CD4-positive, alpha-beta T cell treated with Interleukin-6 for 4 hours (primary cell): ENCODE results near the gene KCNS1.
A peak's percentile ranks its signal among the peaks of the same experiment; 100 is the strongest.

ENCODE experiments used
- DNase-seq: peaks from one replicate; pipeline ENCODE4 v3.0.0-alpha.2; 2020; ENCODE audit warnings: mixed read lengths

Gene KCNS1

DNA sequence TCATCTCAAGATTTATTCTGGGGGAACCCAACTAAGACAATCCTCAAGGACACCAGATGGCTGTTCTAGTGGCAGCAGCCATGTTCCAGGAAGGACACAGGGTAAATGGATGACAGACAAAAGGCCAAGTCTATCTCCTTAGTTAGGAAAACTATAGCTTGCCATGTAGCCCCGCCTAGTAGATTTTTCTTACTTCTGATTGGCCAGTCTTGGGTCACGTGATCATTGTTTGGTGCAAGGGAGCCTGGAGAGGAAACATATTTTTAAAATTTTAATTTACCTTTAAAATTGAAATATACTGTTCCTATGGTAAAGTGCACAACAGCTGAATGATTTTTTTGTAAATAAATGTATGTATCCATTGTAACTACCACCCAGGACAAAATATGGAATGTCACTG, 4.4 kb upstream of the KCNS1 start:
- no peak for DNase-seq

DNA sequence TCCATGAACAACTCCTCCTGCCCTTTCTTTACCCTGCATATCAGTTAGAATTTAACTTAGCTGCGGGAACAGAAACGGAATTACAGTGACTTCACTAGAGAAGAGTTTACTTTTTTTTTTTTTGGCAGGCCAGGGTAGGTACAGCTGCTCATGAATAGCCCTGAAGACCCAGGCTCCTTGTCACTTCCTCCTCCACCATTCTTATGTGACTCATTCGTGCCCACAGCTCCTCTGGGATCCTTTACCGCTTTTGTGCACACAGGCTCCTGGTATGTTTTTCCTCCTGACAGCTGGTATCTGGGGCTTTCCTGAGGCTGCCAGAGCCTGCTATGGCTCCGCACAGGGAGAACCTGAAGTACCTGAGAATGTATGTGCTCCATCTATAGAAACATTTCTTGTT, 3.9 kb upstream of the KCNS1 start:
- DNase-seq: no peak

DNA sequence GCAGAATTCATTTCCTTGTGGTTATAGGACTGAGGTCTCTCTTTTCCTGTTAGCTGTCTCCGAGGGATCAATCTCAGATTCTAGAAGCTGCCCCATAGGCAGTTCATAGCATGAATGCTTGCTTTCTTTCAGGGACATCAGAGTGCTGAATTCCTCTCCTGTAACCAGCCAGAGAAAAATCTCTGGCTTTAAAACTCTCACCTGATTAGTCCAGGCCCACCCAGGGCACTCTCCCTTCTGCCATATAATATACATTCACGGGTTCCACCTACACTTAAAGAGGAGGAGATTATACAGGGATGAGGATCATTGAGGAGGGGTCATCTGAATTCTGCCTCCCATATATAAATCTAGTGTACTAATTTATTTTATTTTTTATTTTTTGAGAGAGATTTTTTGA, 2.1 kb upstream of the KCNS1 start:
- DNase-seq: no peak

DNA sequence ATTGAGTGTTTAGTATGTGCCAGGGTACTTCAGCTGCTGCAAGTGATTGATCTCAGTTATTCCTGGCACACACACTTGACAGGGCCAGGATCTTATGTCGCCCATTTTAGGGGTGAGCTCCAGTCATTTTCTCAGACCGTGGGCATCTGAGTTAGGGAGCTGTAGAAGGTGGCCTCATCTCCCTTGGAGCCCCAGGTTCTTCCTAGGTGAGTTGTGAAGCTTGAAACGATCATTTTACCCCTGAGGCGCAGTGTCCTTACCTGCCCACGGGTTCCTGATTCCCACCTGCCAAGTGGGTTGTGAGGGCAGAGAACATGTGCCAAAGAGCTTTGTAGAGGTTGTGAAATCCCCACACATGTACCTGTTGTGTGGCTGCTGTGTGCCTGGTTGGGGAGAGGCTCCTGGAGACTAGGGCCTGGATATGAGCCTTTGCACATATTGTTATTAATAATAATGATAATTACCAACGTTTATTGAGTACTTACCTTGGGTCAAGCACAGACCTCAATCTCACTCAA, 465 bp upstream of the KCNS1 start:
- no peak for DNase-seq

DNA sequence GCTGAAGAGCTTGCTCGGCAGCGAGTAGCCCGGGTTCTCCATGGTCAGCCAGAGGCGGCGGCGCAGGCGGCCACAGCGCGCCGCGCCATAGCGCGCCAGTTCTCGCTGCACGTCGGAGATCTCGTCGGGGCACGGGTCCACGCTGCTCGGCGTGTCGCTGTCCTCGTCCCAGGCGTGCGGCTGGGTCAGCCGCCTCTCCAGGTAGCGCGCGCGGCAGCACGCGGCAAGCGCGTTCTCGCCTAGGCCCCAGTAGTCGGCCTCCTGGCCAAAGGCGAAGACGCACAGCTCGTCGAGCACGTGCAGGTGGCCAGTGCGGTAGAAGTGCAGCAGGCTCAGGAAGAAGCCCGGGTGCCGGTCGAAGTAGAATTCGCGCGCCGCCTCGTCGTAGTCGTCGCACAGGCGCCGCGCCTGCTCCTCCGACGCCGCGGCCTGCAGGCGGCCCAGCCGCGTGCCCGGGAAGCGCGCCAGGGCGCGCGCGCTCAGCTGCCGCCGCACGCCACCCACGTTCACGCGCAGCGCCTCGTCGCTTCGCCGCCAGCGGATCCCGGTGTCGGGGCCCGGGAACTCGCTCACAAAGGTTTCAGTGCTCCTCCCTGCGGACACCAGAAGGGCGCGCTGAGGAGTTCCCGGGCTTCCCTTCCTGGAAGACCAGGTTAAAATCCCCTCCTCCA, 2.7 kb downstream of the KCNS1 start:
- peak; percentile 8 for DNase-seq

DNA sequence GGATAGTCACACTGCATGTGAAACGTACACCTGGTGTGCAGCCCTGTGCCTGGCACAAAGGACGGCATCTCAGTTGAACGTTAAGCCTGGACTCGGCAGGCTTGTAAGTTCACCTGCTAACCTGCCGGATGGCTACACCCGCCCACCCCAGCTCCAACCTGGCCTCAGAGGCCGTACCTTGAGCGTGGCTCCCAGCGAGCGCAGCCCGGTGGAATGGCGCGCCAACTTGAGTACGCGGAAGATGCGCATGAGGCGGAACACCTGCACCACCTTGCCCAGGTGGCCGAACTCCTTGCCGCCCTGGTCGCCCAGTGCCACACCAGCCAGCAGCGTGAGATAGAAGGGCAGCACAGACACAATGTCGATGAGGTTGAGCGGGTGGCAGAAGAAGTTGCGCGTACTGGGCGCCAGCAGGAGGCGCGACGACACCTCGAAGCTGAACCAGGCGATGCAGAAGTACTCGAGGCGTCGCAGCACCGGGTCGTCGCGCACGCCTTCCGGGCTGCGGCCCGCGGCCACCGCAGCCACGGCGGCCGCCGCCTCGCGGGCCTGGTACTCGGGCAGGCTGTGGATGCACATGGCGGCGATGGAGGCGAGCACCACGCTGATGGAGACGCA, 3.3 kb downstream of the KCNS1 start:
- peak; percentile 47 for DNase-seq

DNA sequence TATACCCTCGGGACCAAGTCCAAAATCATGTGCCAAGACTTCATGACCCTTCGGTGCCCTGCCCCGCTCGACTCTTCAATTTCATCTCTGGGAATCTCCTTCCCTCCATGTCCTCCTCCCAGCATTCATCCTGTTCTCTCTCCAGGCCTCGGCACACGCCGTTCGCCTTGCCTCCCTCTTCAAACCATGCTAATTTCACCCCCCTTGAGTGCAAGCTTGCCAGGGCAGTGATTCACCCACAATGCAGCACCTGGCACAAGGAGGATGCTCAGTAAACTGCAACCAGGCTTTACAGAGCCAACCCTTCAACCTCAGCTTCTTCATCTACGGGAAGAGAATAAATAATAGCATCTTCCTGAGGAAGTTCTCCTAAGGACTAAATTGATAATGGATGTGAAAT, 4.1 kb downstream of the KCNS1 start:
- no peak for DNase-seq

DNA sequence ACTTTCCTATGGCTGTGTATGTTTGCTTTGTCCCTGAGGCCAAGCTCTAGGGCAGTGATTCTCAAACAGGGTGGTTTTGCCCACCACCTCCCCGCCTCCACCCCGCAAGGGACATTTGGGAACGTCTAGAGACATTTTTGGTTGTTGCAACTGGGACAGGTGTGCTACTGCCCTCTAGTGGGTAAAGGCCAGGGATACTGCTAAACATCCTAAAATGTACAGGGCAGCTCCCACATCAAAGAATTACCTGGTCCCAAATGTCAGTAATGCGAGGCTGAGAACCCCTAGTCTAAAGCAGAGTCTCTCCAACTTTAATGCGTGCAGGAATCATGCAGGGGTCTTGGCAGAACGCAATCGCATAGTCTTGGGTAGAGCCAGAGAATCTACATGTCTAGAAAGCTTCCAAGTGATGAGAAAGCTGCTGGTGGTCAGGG, 5.1 kb downstream of the KCNS1 start:
- peak; percentile 75 for DNase-seq

DNA sequence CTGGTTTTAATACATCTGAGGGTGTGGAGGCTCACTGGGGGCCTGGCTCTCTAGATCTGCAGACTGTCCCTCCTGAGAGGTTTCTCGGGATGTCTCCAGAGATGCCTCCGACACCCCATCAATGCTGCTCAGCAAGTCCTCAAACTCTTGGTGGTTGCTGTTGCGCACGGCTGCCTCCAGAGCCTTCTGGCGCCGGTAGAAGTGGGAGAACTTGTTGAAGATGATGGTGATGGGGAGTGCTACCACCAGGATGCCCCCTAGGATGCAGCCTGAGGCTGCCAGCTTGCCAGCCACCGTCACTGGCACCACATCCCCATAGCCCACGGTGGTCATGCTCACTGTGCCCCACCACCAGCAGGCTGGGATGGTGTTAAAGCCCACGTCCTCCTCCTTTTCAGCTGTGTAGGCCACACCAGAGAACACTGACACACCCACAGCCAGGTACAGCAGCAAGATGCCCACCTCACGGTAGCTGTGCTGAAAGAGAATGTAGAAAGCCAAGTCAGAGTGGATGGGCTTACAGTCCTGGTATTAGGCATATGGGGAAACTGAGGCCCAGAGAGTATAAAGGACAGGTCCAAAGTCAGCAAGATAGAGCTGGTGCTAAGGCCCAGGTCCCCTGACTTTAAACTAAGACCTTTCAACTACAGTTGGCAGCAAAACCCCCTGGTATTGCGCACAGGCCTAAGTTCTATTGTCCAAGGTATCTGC, 5.9 kb downstream of the KCNS1 start:
- no peak for DNase-seq

DNA sequence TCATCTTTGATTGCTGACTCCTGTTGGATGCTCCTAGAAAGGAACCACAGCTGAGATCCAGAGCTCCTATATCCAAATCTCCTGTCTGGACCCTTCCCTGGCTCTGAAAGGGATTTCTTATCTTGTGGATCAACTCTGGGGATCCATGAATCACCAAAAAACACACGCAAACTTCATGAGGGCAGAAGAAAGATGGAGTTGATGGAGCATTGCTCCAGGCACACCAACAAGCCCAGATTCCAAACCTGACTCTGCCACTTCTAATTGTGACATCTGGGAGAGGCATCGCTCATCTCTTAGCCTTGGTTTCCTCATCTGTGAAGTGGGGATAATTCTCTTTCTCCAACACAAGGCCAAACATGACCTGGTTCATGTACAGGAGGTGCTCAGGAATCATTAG, 6.7 kb downstream of the KCNS1 start:
- no peak for DNase-seq

DNA sequence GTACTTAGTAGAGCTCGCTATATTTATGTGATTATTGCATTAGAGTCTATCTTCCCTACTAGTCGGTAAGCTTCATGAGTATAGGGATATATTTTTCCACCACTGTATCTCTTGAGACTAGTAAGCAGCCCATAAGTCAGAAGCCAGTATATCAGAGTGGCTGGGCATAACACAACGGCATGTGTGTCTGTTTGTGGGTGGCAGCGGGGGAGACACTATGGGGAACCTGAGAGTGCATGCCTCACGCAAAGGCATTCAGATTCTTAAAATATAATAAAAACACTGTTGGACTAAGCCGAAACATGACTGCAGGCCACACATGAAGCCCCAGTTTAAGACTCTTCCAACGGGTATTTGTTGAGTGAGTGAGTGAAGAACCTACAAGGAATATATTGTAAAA, 8.0 kb downstream of the KCNS1 start:
- DNase-seq: no peak

DNA sequence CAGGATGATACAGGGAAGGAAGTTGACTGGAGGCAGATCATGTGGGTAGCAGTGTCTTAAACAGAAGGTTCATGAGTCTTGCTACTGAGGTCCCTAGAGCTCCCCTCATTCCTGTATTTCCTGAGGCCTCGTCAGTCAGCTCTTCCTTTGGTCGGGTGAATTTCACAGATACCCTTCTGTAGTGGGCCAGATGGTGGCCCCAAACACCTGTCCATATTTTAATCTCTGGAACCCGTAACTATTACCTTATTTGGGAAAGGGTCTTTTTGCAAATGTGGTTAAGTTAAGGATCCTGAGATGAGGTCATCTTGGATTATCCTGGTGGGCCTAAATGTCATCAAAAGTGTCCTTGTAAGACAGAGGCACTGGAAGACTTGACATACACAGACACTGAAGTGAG, 9.6 kb downstream of the KCNS1 start:
- no peak for DNase-seq

DNA sequence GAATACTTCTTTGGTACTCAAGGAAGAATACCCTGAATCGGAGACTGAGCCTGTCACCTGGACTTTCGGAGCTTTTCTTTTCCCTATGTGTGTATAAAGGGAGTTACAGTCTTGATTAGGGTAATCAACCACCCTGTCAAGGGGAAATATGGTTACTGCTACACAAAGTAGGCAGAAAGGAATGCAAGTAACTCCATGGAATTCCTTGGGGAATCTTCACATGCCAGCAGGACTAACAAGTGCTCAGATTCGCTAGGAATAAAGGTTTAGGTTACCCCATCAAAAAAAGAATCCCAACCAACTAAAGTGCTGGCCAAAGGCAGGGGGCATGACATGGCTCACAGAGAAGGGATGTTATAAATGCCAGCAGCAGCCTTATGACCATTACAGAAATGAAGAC, 10.4 kb downstream of the KCNS1 start:
- no peak for DNase-seq

DNA sequence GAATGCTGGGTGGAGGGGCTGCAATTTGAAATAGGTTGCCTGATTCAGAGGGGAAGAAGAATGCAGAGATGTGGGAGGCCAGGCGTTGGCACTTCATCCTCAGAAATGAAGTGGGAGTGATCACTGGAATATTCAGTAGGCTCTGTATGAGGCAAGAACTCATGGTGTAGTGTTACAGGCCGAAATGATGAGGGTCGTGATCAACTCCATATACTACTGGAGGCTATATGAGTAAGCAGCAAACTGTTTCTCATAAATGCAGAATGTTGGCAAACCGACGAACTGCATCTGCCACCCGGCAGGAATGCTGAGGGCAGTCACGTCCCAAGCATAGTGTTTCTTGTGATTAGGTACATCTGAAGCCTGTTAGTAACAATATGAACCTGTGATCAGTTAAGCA, 12.7 kb downstream of the KCNS1 start:
- DNase-seq: no peak

DNA sequence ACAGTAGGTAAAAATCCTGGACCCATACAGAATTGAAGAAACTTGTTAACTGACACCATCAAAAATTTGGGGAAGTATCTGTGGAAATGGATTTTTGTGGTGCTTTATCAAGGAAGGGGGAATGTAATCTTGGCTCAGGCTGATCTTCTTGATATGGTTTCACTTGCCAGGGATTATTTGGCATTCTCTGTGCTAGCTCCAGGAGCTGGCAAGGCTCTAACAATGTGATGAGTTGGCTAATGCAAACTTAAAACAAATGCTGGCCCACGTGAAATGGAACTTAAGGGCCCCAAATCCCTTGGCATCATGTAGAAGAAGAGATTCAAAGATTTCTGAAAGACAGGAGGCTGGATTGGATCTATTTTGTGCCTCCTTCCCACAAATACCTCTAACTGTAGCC, 13.1 kb downstream of the KCNS1 start:
- no peak for DNase-seq

DNA sequence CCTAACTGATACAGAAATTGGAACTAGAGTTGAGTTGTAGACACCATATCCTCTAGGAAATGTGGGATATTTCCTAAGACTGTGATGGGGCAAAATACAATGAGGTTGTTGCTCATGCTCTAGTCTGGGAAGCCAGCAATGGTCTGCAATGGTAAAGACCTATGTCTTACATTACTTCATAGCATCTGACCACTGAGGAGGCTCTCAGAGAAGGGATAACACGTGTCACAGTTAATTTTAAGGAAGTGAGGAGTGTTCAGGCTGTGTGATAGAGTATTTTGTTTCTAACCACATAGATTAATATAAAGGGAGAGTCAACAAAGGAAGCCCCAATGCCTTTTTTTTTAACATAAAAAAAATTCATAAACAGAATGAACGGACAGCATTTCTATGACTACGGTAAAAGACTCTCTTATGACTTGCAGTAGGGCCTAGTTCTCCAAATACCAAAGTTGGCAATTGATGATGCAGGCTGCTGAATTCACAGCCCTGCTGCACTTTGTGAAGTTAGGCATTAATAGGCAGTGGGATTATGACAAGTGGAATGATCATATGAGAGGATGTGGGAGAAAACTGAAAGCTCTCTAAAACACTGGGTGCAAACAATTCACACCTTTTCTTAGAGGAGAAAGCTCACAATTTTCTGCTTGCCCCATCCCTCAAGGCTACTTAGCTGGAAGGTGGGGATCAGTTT, 13.7 kb downstream of the KCNS1 start:
- no peak for DNase-seq

DNA sequence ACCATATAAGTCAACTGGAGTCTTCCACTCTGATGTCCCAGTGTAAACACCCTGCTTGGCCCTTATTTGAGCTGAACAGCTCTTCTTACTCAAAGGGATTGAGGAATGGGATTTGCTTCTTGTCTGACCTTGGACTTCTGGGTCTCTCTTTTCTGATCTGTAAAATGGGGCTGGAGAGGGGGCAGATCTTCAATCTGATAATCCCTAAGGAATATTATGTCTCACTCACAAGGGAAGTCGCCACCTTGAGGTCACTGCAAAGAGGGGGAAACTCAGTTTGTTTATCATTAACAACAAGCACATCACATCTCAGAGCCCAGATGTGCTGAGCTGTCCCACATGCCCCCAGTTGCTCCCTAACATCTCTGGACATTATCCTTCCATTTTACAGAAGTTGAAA, 15.1 kb downstream of the KCNS1 start:
- no peak for DNase-seq

DNA sequence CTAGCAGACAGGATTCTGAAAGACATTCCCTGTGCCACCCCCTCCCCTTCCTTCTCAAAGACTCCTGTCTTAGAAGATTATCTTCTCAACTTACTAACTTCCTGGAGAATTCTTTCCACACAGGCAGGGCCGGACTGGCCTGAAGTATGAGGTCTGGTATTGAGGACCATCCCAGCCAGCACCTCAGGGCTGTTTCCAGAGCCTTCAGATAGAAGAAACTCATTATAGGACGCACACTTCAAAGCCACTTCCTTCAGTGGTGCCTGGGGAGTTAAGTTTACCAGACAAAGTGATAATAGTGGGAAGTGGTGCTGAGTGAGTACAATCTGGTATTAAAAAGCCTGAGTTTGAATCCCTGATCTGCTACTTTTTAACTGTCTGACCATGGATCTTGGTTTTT, 15.6 kb downstream of the KCNS1 start:
- no peak for DNase-seq

DNA sequence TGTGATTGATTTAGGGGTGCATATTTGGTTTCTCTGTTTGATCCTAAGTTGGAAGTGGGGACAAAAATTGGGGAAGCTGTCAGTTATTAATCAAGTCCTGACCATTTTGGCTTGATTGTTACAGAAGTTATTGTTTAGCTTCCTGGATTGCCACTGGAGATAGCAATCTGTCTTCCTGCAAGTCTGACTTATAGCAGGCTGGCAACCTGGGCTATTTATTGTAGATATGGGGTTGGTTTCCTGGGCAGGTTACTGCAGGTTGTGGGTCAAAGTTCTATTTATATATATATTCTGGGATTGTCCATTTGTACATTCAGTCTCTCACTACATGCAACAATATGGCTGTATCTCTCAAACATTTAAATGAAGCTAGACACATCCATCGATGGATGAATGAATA, 17.8 kb downstream of the KCNS1 start:
- DNase-seq: no peak

DNA sequence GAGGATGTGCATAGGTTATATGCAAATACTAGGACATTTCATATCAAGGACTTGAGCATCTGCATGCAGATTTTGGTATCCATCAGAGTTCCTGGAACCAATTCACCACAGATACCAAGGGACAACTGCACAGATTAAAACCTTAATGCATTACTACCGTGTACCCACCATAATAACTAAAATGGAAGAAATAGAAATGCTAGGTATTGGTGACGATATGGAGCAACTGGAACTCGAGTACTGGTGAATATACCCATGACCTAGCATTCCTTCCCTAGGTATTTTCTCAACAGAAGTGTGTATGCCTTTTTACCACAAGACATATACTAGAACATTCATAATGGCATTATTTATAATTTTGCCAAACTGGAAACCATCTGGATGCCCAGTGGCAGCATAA, 18.5 kb downstream of the KCNS1 start:
- DNase-seq: no peak

DNA sequence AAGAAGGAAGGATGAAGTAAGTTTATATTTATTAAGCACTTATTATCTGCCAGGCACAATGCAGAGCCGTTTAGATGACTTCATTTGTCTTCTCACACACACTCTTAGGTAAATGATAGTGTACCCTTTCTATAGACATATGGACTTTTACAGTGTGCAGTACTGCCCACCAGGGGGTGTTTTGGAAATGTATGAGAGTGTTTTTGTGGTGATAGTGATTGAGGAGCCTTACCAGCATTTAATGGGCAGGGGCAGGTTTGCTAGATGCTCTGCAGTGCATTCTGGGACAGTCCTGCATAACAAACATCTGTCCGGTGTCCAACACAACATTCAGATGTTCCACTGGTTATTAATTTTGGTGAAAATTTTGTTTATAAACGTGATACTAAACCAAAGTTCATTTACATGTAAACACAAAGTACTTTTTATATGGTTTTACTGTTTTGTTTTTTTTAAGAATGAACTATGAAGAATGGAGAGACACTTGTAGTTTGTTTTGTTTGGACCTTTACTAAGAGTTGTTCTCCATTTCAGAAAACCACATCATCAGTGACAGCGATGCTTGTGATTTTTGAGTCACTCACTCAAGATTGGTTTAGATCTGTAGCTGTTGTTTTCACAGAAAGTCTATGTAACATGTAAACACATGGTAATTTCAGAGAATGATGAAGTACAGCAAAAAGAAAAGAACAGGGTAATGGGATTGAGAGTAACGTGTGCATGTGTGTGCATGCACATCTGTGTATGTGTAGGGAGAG, 19.9 kb downstream of the KCNS1 start:
- no peak for DNase-seq

DNA sequence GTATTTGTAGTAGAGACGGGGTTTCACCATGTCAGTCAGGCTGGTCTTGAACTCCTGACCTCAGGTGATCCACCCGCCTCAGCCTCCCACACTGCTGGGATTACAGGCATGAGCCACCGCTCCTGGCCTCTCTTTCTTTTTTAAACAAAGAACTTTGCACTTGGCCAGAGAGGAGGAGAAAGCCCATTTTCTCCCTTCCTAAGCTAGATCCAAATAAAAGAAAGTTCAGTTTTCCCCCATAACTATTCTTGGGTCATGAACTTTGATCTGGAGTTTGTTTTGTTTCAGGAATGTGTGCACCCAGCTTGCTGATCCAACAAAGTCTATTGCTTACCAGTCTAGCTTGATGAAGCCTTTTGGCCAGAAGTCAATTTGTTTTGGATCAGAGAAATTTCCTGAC, 23.4 kb downstream of the KCNS1 start:
- DNase-seq: no peak

DNA sequence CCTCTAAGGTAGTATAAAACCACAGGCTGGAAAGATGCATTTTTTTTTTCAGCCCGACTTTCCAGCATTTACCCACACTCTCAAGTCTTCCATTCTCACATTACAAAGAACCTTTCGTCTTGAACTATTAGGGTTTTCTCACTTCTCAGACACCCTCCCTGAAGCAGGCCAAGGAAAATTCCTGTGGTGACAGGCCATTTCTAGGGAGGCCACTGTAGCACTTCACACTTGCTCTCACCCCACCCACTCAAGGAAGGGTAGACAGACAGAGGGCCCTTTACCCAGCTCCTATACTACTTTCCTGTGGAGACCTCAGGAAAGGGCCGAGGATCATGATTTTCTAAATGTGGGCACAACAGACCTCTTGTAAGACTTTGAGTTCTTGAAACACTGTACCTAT, 27.7 kb downstream of the KCNS1 start:
- no peak for DNase-seq
